NCI-H526 (cell line): ENCODE results near the gene FAM20C.

Experiments used
- DNase-seq, 2 experiments: peaks; one replicate each; lab custom pipeline; 2025; lab: John Stamatoyannopoulos, UW

FAM20C gene

GRCh38 chr7:191981-192649, at the start of gene FAM20C:
Gene FAM20C (plus strand): TSS chr7:192571. CDS start chr7:193200, 629 bp downstream.
- DNase-seq = peak in 1 of 2 experiments; percentile 39

- DNase-seq = no peak
Measured at GRCh38 chr7:143145-143751, 49.1 kb upstream of the FAM20C start.

GRCh38 chr7:143811-144453, 48.4 kb upstream of the FAM20C start:
- DNase-seq = no peak

- DNase-seq = no peak
Measured at GRCh38 chr7:144454-144826, 47.9 kb upstream of the FAM20C start.

GRCh38 chr7:145863-146262, 46.5 kb upstream of the FAM20C start:
- no peak for DNase-seq

GRCh38 chr7:148543-148931, 43.8 kb upstream of the FAM20C start:
- DNase-seq = no peak

- DNase-seq = peak; percentile 95 to 98
Measured at GRCh38 chr7:148932-149790, 43.2 kb upstream of the FAM20C start.

GRCh38 chr7:149791-150636, 42.4 kb upstream of the FAM20C start:
- peak in 1 of 2 experiments; percentile 46 for DNase-seq

GRCh38 chr7:150811-151221, 41.6 kb upstream of the FAM20C start:
- DNase-seq = no peak

- DNase-seq = no peak
Measured at GRCh38 chr7:151346-152050, 40.9 kb upstream of the FAM20C start.

- DNase-seq = no peak
Measured at GRCh38 chr7:152702-153391, 39.5 kb upstream of the FAM20C start.

GRCh38 chr7:153604-154003, 38.8 kb upstream of the FAM20C start:
- no peak for DNase-seq

GRCh38 chr7:154096-154799, 38.1 kb upstream of the FAM20C start:
- DNase-seq = peak; percentile 71 to 82

- DNase-seq = peak in 1 of 2 experiments; percentile 20
Measured at GRCh38 chr7:155469-155900, 36.9 kb upstream of the FAM20C start.

GRCh38 chr7:156111-157007, 36.0 kb upstream of the FAM20C start:
- DNase-seq = no peak

GRCh38 chr7:157008-157310, 35.4 kb upstream of the FAM20C start:
- DNase-seq = no peak

GRCh38 chr7:157771-158625, 34.4 kb upstream of the FAM20C start:
- no peak for DNase-seq

- no peak for DNase-seq
Measured at GRCh38 chr7:158771-159170, 33.6 kb upstream of the FAM20C start.
